ENCODE data around the gene SLC25A19. TPM values are rescaled to one million over a fixed set of nuclear protein-coding genes. Genes with fewer than 3 reads are reported as not detected.
A peak's percentile ranks its signal among the peaks of the same experiment; 100 is the strongest.

The SLC25A19 gene
- total RNA-seq, 4 donors from 2014 or later, result 9.6 to 17.5 (median 15.2) TPM

- Histone ChIP-seq H3K27ac (replicated peaks in 1 of 4) (no peak overlapping the region), H3K36me3 (peaks cover 0 to 26% (median 19%) of the 10 kb centered on the region in 4 donors), H3K4me3 (no peak overlapping the region), H3K27me3 (peaks cover 0 to 4% (median 0%) of the 10 kb centered on the region in 4 donors), H3K4me1 (peaks cover 27 to 41% (median 36%) of the 10 kb centered on the region in 4 donors), H3K9me3 (no peaks in the 10 kb centered on the region)
- no peak for DNase-seq (ENCODE audit: extremely low spot score)
- WGBS, result 63% methylated on average over 7 of the region's 7 CpGs
- no peak for TF ChIP-seq POLR2AphosphoS5 (IDR thresholded peaks at IDR 0.05)
- TF ChIP-seq POLR2A (IDR thresholded peaks at IDR 0.05; ENCODE audit: low read depth), result no peak
- TF ChIP-seq CTCF (IDR thresholded peaks at IDR 0.05), result no peak
- no peak for TF ChIP-seq EP300 (IDR thresholded peaks at IDR 0.05)
- intact Hi-C loops (cut with DNase I), result loop anchor here (5.0 kb wide), 1 partner anchor 133 kb away; the partner anchor contains the start of gene GRB2
Observed at GRCh38 chr17:75273977-75274708, 15.1 kb downstream of the SLC25A19 start.

GRCh38 chr17:75272848-75273184 is 16.4 kb downstream of the SLC25A19 start:
- intact Hi-C loops (cut with DNase I), result loop anchor here (5.0 kb wide), 1 partner anchor 134 kb away; the partner anchor contains the start of gene GRB2
- H3K36me3 ChIP-seq, result peaks cover 0 to 18% (median 10%) of the 10 kb centered on the region in 4 donors
- no peak overlapping the region for H3K4me3 ChIP-seq
- WGBS, result 41% methylated on average over 3 of the region's 3 CpGs
- DNase-seq (ENCODE audit: extremely low spot score), result no peak
- no peaks in the 10 kb centered on the region for H3K9me3 ChIP-seq
- H3K27ac ChIP-seq (replicated peaks in 1 of 4), result peak overlapping the region in 3 of 4 donors; percentile 16 to 98 (median 19)
- peaks cover 27 to 50% (median 38%) of the 10 kb centered on the region in 4 donors for H3K4me1 ChIP-seq
- H3K27me3 ChIP-seq, result peaks cover 0 to 4% (median 0%) of the 10 kb centered on the region in 4 donors
- TF ChIP-seq POLR2AphosphoS5 (IDR thresholded peaks at IDR 0.05) (no peak), CTCF (IDR thresholded peaks at IDR 0.05) (no peak), EP300 (IDR thresholded peaks at IDR 0.05) (no peak), POLR2A (IDR thresholded peaks at IDR 0.05; ENCODE audit: low read depth) (no peak)

GRCh38 chr17:75271955-75272847 is 17.0 kb downstream of the SLC25A19 start:
- no peak for DNase-seq (ENCODE audit: extremely low spot score)
- peak overlapping the region; percentile 96 to 98 (median 97) for H3K27ac ChIP-seq (replicated peaks in 1 of 4)
- peaks cover 27 to 56% (median 41%) of the 10 kb centered on the region in 4 donors for H3K4me1 ChIP-seq
- no peaks in the 10 kb centered on the region for H3K9me3 ChIP-seq
- H3K4me3 ChIP-seq, result peak overlapping the region; percentile 88 to 90 (median 90)
- peaks cover 0 to 4% (median 0%) of the 10 kb centered on the region in 4 donors for H3K27me3 ChIP-seq
- WGBS, result 41% methylated on average over 18 of the region's 24 CpGs
- peaks cover 0 to 16% (median 6%) of the 10 kb centered on the region in 4 donors for H3K36me3 ChIP-seq
- intact Hi-C loops (cut with DNase I), result loop anchor here (5.0 kb wide), 1 partner anchor 135 kb away; the partner anchor contains the start of gene GRB2
- TF ChIP-seq POLR2AphosphoS5 (IDR thresholded peaks at IDR 0.05) (no peak), POLR2A (IDR thresholded peaks at IDR 0.05; ENCODE audit: low read depth) (no peak)

- TF ChIP-seq POLR2A (IDR thresholded peaks at IDR 0.05; ENCODE audit: low read depth) (no peak), POLR2AphosphoS5 (IDR thresholded peaks at IDR 0.05) (peak in 1 of 2 donors; percentile 9), EP300 (IDR thresholded peaks at IDR 0.05) (no peak), CTCF (IDR thresholded peaks at IDR 0.05) (peak; percentile 86 to 97 (median 90))
- H3K4me3 ChIP-seq, result peak overlapping the region; percentile 88 to 90 (median 90)
- H3K9me3 ChIP-seq, result no peaks in the 10 kb centered on the region
- peak overlapping the region; percentile 96 to 98 (median 97) for H3K27ac ChIP-seq (replicated peaks in 1 of 4)
- 0% methylated on average over 24 of the region's 74 CpGs for WGBS
- intact Hi-C loops (cut with DNase I), result loop anchor here (5.0 kb wide), 1 partner anchor 136 kb away; the partner anchor contains the start of gene GRB2
- H3K36me3 ChIP-seq, result peaks cover 1 to 20% (median 10%) of the 10 kb centered on the region in 4 donors
- peaks cover 27 to 57% (median 43%) of the 10 kb centered on the region in 4 donors for H3K4me1 ChIP-seq
- H3K27me3 ChIP-seq, result peaks cover 0 to 4% (median 0%) of the 10 kb centered on the region in 4 donors
- no peak for DNase-seq (ENCODE audit: extremely low spot score)
Observed at GRCh38 chr17:75271233-75271954, 17.8 kb downstream of the SLC25A19 start.
